GM18511 (cell line): Measurements from ENCODE around the gene ATP5IF1.

ENCODE experiments used
- ATAC-seq: cut with Tn5 transposase; IDR thresholded peaks from one replicate; pipeline ENCODE4 v1.9.1; 2021; ENCODE audit warnings: mild to moderate bottlenecking, moderate library complexity; ENCODE audit not compliant: unreplicated experiment

Gene ATP5IF1

DNA sequence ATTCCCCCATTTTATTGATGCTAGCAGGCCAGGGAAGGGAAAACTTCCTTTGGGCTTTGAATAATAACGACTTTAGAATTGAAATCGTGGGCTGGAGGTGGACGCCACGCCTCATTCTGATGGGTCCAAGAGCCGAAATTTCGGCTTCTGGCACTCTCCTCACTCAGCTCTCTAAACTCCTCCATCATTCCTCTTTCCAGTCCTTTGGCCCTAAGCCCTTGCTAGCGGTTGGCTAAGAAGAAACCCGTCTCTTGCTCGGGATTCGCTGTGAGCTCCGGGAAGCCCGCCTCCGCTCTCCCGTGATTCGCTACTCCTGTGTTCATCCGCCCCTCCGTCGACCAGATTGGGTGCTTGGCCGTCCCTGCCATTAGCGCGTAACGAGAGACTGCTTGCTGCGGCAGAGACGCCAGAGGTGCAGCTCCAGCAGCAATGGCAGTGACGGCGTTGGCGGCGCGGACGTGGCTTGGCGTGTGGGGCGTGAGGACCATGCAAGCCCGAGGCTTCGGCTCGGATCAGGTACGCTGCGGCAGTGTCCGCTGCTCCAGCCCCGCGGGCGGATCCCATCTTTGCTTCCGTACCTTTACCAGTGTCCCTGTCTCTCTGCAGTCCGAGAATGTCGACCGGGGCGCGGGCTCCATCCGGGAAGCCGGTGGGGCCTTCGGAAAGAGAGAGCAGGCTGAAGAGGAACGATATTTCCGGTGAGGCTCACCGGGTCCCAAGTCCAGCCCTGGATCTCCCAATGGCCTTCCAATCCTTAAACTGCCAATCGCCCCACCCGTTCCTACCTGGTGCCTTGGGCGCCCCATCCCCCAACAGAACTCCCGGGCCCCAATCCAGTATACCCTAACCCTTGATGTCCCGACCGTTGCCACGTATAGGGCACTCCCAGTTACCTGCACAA is at the start of gene ATP5IF1:
ATP5IF1 (plus strand) TSS at position 370 of the 901 bp plus-strand sequence; CDS start at position 430, 60 bp downstream.
- ATAC-seq = peak; percentile 89

DNA sequence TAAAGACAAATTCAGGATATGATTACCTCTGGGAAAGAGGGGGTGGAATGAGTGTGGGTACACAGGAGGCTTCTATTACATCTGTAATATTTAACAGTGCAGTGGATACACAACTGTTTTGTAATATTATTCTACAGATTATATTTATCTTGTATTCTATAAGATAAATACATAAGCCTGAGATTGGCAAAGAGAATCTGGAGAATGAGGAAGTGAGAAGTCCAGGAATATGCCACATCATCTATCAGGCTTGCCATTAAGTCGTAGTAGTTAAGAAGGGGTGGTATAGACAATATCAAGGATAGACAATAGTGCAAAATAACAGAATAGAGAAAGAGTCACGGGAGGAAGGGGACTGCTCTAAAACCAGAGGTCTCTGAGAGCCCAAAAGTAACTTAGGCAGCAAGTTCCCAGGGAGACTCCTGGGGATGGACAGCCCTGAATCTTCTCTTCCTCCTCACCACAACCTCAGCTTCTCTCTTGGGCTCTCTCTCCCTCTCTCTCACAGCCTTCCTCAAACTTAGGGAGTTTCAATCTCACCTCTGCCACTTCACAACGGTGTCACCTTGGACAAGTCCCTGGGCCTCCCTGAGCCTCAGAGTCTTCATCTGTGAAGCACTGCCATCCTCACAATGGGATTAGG is 45.5 kb upstream of the ATP5IF1 start:
- ATAC-seq = no peak

DNA sequence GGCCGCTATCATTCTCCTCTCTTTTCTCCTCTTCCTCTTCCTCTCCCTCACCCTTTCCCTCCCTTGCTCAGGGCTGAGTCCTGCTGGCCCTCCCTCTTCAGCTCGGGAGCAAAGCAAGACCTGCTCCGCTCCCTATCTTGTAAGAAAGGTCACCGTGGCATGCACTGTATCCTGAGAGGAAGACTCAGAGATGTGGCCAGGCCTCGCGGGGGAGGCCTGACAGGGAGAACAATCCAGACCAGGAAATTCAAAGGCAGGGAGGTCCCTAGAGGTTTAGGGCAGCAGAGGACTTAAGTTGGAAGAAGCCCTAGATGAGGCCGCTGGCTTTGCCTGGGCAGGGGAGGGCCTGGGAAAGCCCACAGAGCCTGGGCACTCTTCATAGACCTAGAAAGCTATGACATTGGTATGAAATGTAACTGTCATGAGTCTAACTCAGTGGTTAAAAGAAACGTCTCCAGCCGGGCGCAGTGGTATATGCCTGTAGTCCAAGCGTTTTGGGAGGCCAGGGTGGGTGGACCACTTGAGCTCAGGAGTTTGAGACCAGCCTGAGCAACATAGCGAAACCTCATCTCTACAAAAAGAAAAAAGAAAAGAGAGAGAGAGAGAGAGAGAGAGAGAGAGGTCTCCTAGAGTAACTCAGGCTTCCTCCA is 44.8 kb upstream of the ATP5IF1 start:
- ATAC-seq = no peak

DNA sequence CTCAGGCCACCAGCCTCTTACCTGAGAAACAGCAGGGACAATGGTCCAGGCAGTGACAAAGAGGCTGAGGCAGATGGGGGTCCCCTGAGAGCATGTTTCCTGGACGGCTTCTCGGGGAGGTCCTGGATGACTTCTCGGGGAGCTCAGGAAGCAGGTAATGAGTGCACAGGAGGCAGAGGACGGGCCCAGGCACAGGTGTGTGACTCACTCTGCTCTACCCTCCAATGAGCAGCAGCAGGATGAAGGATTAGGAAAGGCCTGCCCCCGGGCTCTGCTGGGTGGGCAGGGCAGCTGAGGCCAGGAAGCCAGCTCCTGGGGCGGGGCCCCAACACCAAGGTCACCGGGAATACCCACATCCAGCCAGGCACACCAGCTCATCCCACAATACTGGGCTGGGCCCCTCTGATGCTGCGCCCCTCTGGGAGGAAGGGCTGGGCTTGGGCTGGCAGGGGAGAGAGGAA is 42.2 kb upstream of the ATP5IF1 start:
- ATAC-seq = no peak

GRCh38 chr1:28194326-28195035 is 41.4 kb upstream of the ATP5IF1 start:
- ATAC-seq = no peak

DNA sequence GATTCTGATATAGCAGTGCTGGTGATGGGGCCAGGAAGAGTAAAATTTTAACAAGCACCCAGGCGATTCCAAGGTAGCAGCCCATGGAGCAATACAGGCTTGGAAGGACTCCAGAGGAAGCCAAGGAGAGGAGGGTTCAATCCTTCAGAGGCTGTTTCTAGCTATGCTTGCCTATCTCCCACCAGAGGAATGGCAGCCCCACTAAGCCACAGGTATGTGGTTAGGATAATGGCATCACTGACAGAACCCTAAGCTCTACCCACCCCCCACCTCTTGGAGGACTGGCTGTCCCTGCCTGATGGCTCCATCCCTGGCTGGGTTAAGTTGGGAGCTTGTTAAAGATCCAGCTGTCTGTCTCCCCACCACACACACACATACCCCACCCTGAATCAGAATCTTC is 40.1 kb upstream of the ATP5IF1 start:
- no peak for ATAC-seq

DNA sequence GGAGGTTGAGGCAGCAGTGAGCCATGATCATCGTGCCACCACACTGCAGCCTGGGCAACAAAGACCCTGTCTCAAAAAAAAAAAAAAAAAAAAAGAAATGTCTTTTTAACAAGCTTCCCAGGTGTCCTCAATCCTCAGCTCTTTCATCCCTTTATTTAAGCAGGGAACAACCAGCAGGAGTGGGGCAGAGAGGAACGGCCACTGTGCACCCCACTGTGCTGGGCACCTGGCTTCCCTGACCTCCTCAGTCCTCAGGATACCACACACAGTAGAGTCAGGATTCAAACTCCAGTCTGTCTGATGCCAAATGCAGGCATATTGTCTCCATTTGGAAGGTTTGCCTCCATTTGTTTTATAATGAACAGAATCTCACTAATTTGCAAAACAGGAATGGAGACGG is 39.6 kb upstream of the ATP5IF1 start:
- no peak for ATAC-seq

GRCh38 chr1:28197682-28198415 is 38.1 kb upstream of the ATP5IF1 start:
- ATAC-seq = no peak

GRCh38 chr1:28199328-28200233 is 36.3 kb upstream of the ATP5IF1 start:
- peak; percentile 89 for ATAC-seq

- ATAC-seq = no peak
Observed at GRCh38 chr1:28200234-28200873, 35.6 kb upstream of the ATP5IF1 start.

DNA sequence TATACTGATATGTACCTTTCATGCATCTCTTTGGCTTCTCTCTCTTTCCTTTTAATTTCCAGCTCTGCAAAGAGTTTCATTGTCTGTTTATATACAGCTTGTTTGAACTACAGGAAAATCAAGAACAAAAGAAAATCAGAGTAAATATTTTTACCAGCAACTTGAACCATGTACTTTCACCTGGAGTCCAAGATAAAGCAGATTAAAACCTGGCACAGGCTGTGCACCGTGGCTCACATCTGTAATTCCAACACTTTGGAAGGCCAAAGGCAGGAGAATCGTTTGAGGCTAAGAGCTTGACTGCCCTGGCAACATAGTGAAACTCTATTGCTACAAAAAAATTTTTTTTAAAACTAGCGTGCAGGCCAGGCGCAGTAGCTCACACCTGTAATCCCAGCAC is 30.7 kb upstream of the ATP5IF1 start:
- no peak for ATAC-seq

DNA sequence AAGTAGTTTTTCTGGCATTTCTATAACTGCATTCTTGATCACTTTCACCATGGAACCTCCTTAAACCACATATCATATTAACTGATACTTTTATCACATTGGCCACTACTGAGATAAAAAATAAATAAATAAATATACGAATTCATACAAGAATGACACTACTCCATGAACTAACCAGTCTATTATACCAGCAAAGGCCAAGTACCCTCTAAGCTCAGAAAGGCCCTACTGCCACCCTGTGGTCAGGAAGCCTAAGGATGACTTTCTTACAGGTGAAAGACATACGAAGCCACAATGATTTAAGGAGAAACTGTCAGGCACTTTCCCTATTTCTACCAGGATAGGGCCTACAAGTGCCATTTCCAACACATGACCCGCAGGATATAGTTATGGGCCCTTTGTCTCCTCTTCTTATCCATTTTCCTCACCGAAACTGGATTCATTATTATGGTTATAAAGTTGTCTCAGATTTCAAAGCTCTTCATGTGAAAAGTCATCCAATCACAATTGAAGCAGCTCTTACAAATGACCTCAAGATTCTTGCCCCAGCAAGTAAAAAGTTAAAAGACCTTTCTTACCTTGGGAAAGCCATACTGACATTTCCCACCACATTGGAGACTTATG is 27.0 kb upstream of the ATP5IF1 start:
- ATAC-seq = no peak

DNA sequence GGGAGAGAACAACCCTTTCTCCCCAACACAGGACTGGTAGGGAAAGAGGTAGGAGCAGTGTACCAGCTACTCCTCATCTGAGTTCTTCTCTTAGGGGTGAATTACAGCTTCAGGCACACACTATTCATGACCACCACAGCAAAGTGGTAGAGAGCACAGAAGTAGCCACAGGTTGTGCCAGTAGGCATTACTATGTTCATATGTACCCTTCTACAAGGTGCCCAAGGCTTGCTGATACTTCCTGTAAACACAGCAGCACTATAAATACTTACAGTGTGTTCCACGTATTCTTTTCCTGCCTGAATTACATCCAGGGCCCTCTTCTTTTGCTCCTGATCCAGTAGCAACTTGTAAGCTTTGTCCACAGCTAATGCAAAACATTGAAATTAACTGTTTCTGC is 26.2 kb upstream of the ATP5IF1 start:
- no peak for ATAC-seq

DNA sequence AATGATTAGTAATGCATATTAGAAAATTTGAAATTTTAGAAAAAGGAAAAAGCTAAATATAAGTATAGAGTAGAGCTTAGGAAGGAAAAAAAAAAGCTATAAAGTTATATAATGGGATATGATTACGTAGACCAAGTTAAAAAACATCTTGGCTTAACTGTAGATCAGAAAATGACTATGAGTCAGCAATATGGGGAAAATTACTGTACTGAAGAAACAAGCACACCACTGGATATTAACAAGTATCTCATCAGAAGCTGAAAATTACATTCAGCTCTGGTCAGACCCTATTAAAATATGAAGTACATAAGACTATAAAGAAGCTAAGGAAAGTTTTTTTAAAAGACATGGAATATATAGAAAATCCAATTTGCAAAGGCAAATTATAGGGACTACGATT is 22.6 kb upstream of the ATP5IF1 start:
- ATAC-seq = no peak

- no peak for ATAC-seq
Observed at GRCh38 chr1:28229089-28229488, 6.8 kb upstream of the ATP5IF1 start.

DNA sequence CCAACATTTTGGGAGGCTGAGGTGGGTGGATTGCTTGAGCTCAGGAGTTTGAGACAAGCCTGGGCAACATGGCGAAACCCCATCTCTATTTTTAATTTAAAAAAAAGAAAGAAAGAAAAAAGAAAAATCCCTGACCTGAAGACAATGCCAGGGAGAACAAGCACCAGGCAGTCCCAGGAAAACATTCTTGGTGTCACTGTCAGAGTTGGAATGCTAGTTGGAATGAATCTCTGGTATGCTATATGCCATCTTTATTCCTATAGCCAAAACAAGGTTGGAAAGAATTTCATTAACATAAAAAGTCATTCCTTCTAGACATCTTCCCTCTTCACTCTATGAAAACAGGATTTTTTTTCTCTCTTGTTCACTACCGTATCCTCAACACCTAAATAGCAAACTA is 5.9 kb upstream of the ATP5IF1 start:
- ATAC-seq = no peak

DNA sequence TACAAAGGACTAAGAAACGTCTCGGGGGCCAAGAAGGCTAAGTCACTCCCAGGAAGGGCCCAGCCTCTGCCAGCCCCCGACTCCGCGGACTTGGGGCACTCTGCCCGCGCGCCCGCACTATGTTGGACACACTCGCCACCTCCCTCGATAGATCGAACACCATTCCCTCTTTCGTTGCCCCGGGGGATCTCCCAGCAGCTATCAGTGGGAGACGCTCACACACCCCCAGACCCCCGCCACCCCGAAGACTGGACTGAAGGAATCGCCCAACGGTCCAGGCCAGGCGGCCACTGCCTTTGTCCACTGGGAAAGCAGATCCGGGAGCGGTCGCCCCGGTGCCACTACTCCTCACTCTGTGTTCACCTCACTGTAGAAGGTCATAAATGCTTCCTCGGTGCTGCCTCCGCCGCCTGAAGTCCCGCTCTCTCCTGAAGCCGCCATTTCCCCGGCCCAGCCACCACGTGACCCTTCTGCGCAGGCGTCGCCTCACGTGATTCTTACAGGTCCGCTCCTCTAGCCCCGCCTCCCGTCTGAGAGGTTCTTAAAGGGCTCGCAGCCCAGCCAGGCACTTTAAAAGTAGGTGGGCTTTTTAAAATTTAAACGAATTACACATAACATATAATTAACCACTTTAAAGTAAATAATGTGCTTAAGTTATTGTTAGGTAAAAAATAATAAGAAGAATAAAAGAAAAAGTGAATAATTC is 3.2 kb upstream of the ATP5IF1 start, which contains the start of gene DNAJC8:
DNAJC8 (minus strand) TSS at position 472 of the 706 bp plus-strand sequence; CDS start at position 441, 31 bp downstream.
- peak; percentile 63 for ATAC-seq

- no peak for ATAC-seq
Observed at GRCh38 chr1:28233264-28233606, 2.7 kb upstream of the ATP5IF1 start.
